AG10803 (cell line): ENCODE data around the gene TMEM220.
A peak's percentile ranks its signal among the peaks of the same experiment; 100 is the strongest.

Experiments used
- DNase-seq: peaks from one replicate; pipeline ENCODE4 v3.0.0; 2010; ENCODE audit warnings: low read depth
- H3K4me3 ChIP-seq: 2 replicates; pipeline ENCODE4 v1.5.1; 2011; ENCODE audit warnings: mild to moderate bottlenecking, low read length, control low read depth
- TF ChIP-seq, protein P1 (sequence below): conservative IDR thresholded peaks from 2 replicates; pipeline ENCODE4 v1.5.1; 2011; ENCODE audit warnings: mild to moderate bottlenecking, low read length, control low read depth, inconsistent platforms

The TMEM220 gene

GRCh38 chr17:10729334-10730193 is at the start of gene TMEM220:
TSS of gene TMEM220 (minus strand) at chr17:10730023. CDS start at chr17:10729851, 172 bp downstream.
- TF ChIP-seq, protein P1, sequence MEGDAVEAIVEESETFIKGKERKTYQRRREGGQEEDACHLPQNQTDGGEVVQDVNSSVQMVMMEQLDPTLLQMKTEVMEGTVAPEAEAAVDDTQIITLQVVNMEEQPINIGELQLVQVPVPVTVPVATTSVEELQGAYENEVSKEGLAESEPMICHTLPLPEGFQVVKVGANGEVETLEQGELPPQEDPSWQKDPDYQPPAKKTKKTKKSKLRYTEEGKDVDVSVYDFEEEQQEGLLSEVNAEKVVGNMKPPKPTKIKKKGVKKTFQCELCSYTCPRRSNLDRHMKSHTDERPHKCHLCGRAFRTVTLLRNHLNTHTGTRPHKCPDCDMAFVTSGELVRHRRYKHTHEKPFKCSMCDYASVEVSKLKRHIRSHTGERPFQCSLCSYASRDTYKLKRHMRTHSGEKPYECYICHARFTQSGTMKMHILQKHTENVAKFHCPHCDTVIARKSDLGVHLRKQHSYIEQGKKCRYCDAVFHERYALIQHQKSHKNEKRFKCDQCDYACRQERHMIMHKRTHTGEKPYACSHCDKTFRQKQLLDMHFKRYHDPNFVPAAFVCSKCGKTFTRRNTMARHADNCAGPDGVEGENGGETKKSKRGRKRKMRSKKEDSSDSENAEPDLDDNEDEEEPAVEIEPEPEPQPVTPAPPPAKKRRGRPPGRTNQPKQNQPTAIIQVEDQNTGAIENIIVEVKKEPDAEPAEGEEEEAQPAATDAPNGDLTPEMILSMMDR, result no peak
- peak within 1 kb of the TSS; percentile 67 for H3K4me3 ChIP-seq
- DNase-seq, result peak; percentile 75

DNA sequence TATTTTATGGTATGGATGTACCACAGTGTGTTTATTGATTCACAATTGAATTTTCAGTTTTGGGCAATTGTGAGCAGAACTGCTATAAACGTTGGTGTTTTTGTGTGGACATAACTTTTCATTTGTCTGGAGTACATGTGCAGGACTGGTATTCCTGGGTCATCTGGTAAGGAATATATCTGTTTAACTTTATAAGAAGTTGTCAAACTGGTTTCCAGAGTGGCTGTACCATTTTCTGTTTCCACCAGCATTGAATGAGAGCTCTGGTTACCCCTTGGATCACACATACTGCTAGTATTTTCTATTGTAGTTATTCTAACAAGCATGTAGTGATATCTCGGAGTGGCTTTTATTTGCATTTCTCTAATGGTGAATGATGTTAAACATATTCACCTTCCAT is 49.8 kb upstream of the TMEM220 start:
- no peak for DNase-seq
- H3K4me3 ChIP-seq, result no peak overlapping the region
- TF ChIP-seq, protein P1, result no peak

- no peak for DNase-seq
- TF ChIP-seq, protein P1, result no peak
Measured at GRCh38 chr17:10777890-10778289, 48.1 kb upstream of the TMEM220 start.

DNA sequence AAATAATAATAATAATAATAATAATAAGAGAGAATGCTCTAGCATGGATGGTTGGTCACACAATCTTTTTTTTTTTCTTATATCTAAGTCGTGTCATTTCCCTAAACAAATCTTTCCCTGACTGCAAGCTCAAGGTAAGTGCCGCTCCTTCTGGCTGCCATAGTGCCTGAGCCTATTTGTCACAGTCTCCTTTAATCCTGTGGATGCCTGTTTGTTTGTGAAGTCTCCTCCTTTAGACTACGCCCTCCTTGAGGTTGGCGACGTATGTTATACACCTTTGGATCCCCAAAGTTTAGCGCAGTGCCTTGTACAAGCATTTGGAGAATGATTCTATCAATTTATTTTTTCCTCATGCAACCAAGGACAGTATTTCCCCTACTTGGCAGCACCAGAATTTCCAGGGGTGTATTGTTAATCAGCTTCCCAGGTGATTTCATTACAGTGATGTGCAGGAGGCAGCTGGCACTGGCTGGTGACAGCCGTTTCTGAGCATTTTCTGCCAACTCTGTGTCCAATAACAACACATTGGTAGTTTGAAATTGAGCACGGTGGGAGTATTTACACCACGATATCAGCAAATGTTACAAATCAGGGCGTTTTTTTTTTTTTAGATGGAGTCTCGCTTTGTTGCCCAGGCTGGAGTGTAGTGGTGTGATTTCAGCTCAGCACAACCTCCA is 47.4 kb upstream of the TMEM220 start:
- TF ChIP-seq, protein P1, result no peak
- H3K4me3 ChIP-seq, result no peak overlapping the region
- DNase-seq, result no peak

More at GRCh38 chr17:10777890-10778289, 48.1 kb upstream of the TMEM220 start:
- no peak overlapping the region for H3K4me3 ChIP-seq

DNA sequence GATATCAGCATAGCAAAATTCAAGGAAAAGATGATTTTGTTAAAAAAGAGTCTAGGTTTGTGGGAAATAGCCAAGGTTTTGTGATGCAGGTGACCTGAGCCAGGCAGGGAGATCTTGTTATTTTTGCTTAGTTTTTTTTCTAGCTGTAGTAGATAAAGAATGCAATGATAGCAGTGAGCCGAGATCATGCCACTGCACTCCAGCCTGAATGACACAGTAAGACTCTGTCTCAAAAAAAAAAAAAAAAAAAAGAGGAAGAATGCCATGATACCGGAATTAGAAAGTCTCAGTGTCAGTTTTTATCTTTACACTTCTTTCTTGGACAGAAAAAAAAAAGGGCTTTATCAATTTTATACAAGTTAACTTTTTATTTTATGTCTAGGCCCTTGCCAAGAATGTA is 46.6 kb upstream of the TMEM220 start:
- no peak overlapping the region for H3K4me3 ChIP-seq
- TF ChIP-seq, protein P1, result no peak
- DNase-seq, result no peak

DNA sequence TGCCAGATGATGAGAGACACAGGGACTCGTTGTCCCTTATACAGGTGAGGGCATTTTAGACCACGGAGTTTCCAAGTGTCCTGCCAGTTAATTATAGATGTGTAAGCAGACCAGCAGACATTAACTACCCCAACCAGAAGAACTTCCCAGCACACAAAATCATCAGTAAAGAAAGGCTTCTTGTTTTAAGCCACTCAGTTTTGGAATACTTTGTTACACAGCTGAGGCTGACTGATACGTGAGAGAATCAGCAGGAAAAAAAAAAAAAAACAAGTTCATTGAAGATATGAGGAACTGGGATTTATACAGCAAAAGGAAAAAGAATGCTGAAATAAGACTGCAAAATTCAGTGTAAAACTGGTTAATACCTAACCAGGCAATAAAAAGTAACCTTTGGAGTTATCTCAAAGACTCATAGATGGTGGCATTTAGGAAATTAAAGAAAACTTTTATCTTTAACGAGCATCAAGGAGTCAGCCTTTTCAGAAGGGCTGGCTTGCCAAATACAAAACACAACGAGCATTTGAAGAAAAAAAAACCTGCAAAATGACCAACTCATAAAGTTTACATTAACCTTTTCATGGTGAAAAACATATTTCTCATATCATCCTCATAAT is 46.0 kb upstream of the TMEM220 start:
- H3K4me3 ChIP-seq, result no peak overlapping the region
- DNase-seq, result no peak
- TF ChIP-seq, protein P1, result no peak
